ENCODE results near the gene LENEP. TPM values are rescaled to one million over a fixed set of nuclear protein-coding genes. Genes with fewer than 3 reads are reported as not detected.
A peak's percentile ranks its signal among the peaks of the same experiment; 100 is the strongest.

LENEP gene
- polyA plus RNA-seq, 1 donor, result 0.33 TPM

- H3K36me3 ChIP-seq (ENCODE audit: control insufficient read depth, insufficient read depth, low read length), result peaks cover 2% of the 10 kb centered on the region
- peak overlapping the region; percentile 95 for H3K27ac ChIP-seq (ENCODE audit: low read length)
- peaks cover 22% of the 10 kb centered on the region for H3K4me1 ChIP-seq (ENCODE audit: control insufficient read depth, insufficient read depth, low read length)
- peak in 1 of 2 donors; percentile 82 for DNase-seq
- H3K9me3 ChIP-seq (ENCODE audit: control insufficient read depth, low read depth, low read length), result peaks cover 2% of the 10 kb centered on the region
- peak overlapping the region; percentile 74 for H3K4me3 ChIP-seq (ENCODE audit: low read length)
- no peaks in the 10 kb centered on the region for H3K27me3 ChIP-seq (ENCODE audit: control insufficient read depth, insufficient read depth, low read length)
- no CpG with 5 or more reads among the region's 50 CpGs for WGBS (ENCODE audit: insufficient coverage, low lambda C conversion rate)
Observed at GRCh38 chr1:154999571-155000410, 6.4 kb downstream of the LENEP start.

GRCh38 chr1:155000411-155000725 is 7.0 kb downstream of the LENEP start:
- H3K9me3 ChIP-seq (ENCODE audit: control insufficient read depth, low read depth, low read length), result peaks cover 2% of the 10 kb centered on the region
- DNase-seq, result no peak
- H3K4me1 ChIP-seq (ENCODE audit: control insufficient read depth, insufficient read depth, low read length), result peaks cover 27% of the 10 kb centered on the region
- peak overlapping the region; percentile 74 for H3K4me3 ChIP-seq (ENCODE audit: low read length)
- WGBS (ENCODE audit: insufficient coverage, low lambda C conversion rate), result no CpG with 5 or more reads among the region's 13 CpGs
- H3K27ac ChIP-seq (ENCODE audit: low read length), result peak overlapping the region; percentile 95
- H3K36me3 ChIP-seq (ENCODE audit: control insufficient read depth, insufficient read depth, low read length), result peaks cover 2% of the 10 kb centered on the region
- H3K27me3 ChIP-seq (ENCODE audit: control insufficient read depth, insufficient read depth, low read length), result no peaks in the 10 kb centered on the region

GRCh38 chr1:155000726-155001424 is 7.5 kb downstream of the LENEP start:
- H3K4me3 ChIP-seq (ENCODE audit: low read length), result peak overlapping the region; percentile 74
- no peaks in the 10 kb centered on the region for H3K27me3 ChIP-seq (ENCODE audit: control insufficient read depth, insufficient read depth, low read length)
- peaks cover 32% of the 10 kb centered on the region for H3K4me1 ChIP-seq (ENCODE audit: control insufficient read depth, insufficient read depth, low read length)
- H3K9me3 ChIP-seq (ENCODE audit: control insufficient read depth, low read depth, low read length), result peaks cover 2% of the 10 kb centered on the region
- no CpG with 5 or more reads among the region's 43 CpGs for WGBS (ENCODE audit: insufficient coverage, low lambda C conversion rate)
- H3K36me3 ChIP-seq (ENCODE audit: control insufficient read depth, insufficient read depth, low read length), result peaks cover 5% of the 10 kb centered on the region
- DNase-seq, result peak; percentile 96 to 99
- H3K27ac ChIP-seq (ENCODE audit: low read length), result peak overlapping the region; percentile 95

GRCh38 chr1:155001425-155001674 is 8.0 kb downstream of the LENEP start:
- Histone ChIP-seq H3K27ac (ENCODE audit: low read length) (peak overlapping the region; percentile 95), H3K4me1 (ENCODE audit: control insufficient read depth, insufficient read depth, low read length) (peaks cover 37% of the 10 kb centered on the region), H3K4me3 (ENCODE audit: low read length) (peak overlapping the region; percentile 74), H3K36me3 (ENCODE audit: control insufficient read depth, insufficient read depth, low read length) (peaks cover 9% of the 10 kb centered on the region), H3K9me3 (ENCODE audit: control insufficient read depth, low read depth, low read length) (peaks cover 2% of the 10 kb centered on the region), H3K27me3 (ENCODE audit: control insufficient read depth, insufficient read depth, low read length) (no peaks in the 10 kb centered on the region)
- WGBS (ENCODE audit: insufficient coverage, low lambda C conversion rate), result no CpG with 5 or more reads among the region's 11 CpGs
- no peak for DNase-seq

- Histone ChIP-seq H3K27me3 (ENCODE audit: control insufficient read depth, insufficient read depth, low read length) (no peaks in the 10 kb centered on the region), H3K27ac (ENCODE audit: low read length) (peak overlapping the region; percentile 95), H3K4me1 (ENCODE audit: control insufficient read depth, insufficient read depth, low read length) (peaks cover 42% of the 10 kb centered on the region), H3K9me3 (ENCODE audit: control insufficient read depth, low read depth, low read length) (peaks cover 2% of the 10 kb centered on the region), H3K36me3 (ENCODE audit: control insufficient read depth, insufficient read depth, low read length) (peaks cover 10% of the 10 kb centered on the region), H3K4me3 (ENCODE audit: low read length) (peak overlapping the region; percentile 74)
- peak; percentile 99 to 100 for DNase-seq
- 0% methylated on average over 2 of the region's 38 CpGs for WGBS (ENCODE audit: insufficient coverage, low lambda C conversion rate)
Observed at GRCh38 chr1:155001675-155002463, 8.5 kb downstream of the LENEP start.

- Histone ChIP-seq H3K36me3 (ENCODE audit: control insufficient read depth, insufficient read depth, low read length) (peaks cover 10% of the 10 kb centered on the region), H3K4me3 (ENCODE audit: low read length) (peak within 1 kb of the TSS; percentile 94), H3K9me3 (ENCODE audit: control insufficient read depth, low read depth, low read length) (peaks cover 2% of the 10 kb centered on the region), H3K4me1 (ENCODE audit: control insufficient read depth, insufficient read depth, low read length) (peaks cover 50% of the 10 kb centered on the region), H3K27ac (ENCODE audit: low read length) (peak within 1 kb of the TSS; percentile 95), H3K27me3 (ENCODE audit: control insufficient read depth, insufficient read depth, low read length) (no peaks in the 10 kb centered on the region)
- DNase-seq, result peak in 1 of 2 donors; percentile 65
- no CpG with 5 or more reads among the region's 35 CpGs for WGBS (ENCODE audit: insufficient coverage, low lambda C conversion rate)
Observed at GRCh38 chr1:155002464-155003226, 9.3 kb downstream of the LENEP start, which contains the start of gene ZBTB7B. Gene ZBTB7B (plus strand): TSS chr1:155002802. CDS start chr1:155014661, 11,859 bp downstream.

- Histone ChIP-seq H3K4me1 (ENCODE audit: control insufficient read depth, insufficient read depth, low read length) (peaks cover 56% of the 10 kb centered on the region), H3K9me3 (ENCODE audit: control insufficient read depth, low read depth, low read length) (peaks cover 2% of the 10 kb centered on the region), H3K27me3 (ENCODE audit: control insufficient read depth, insufficient read depth, low read length) (no peaks in the 10 kb centered on the region), H3K4me3 (ENCODE audit: low read length) (peak overlapping the region; percentile 94), H3K36me3 (ENCODE audit: control insufficient read depth, insufficient read depth, low read length) (peaks cover 10% of the 10 kb centered on the region), H3K27ac (ENCODE audit: low read length) (peak overlapping the region; percentile 85)
- DNase-seq, result no peak
- WGBS (ENCODE audit: insufficient coverage, low lambda C conversion rate), result no CpG with 5 or more reads among the region's 37 CpGs
Observed at GRCh38 chr1:155003227-155003765, 9.9 kb downstream of the LENEP start.

GRCh38 chr1:155003766-155004351 is 10.5 kb downstream of the LENEP start:
- Histone ChIP-seq H3K9me3 (ENCODE audit: control insufficient read depth, low read depth, low read length) (peaks cover 2% of the 10 kb centered on the region), H3K27ac (ENCODE audit: low read length) (peak overlapping the region; percentile 85), H3K4me3 (ENCODE audit: low read length) (peak overlapping the region; percentile 94), H3K36me3 (ENCODE audit: control insufficient read depth, insufficient read depth, low read length) (peaks cover 10% of the 10 kb centered on the region), H3K27me3 (ENCODE audit: control insufficient read depth, insufficient read depth, low read length) (no peaks in the 10 kb centered on the region), H3K4me1 (ENCODE audit: control insufficient read depth, insufficient read depth, low read length) (peaks cover 60% of the 10 kb centered on the region)
- DNase-seq, result peak; percentile 56 to 80
- no CpG with 5 or more reads among the region's 34 CpGs for WGBS (ENCODE audit: insufficient coverage, low lambda C conversion rate)

GRCh38 chr1:155004352-155005075 is 11.1 kb downstream of the LENEP start:
- Histone ChIP-seq H3K9me3 (ENCODE audit: control insufficient read depth, low read depth, low read length) (no peaks in the 10 kb centered on the region), H3K27me3 (ENCODE audit: control insufficient read depth, insufficient read depth, low read length) (no peaks in the 10 kb centered on the region), H3K36me3 (ENCODE audit: control insufficient read depth, insufficient read depth, low read length) (peaks cover 10% of the 10 kb centered on the region), H3K27ac (ENCODE audit: low read length) (peak overlapping the region; percentile 85), H3K4me1 (ENCODE audit: control insufficient read depth, insufficient read depth, low read length) (peaks cover 61% of the 10 kb centered on the region), H3K4me3 (ENCODE audit: low read length) (peak overlapping the region; percentile 94)
- no CpG with 5 or more reads among the region's 5 CpGs for WGBS (ENCODE audit: insufficient coverage, low lambda C conversion rate)
- no peak for DNase-seq
